Peyer's patch (tissue), 4 donors: Measurements from ENCODE around the gene TEX53. TPM values are rescaled to one million over a fixed set of nuclear protein-coding genes. Genes with fewer than 3 reads are reported as not detected.

ENCODE experiments used
- DNase-seq, 3 donors: peaks; one replicate each; pipeline ENCODE4 v3.0.0-alpha.2; 2017 to 2019
- H3K27ac ChIP-seq, 4 donors: fragments of 200-600 bp; sonication (generic); one replicate each; pipeline ENCODE4 v1.5.1; 2016 to 2019
- H3K27me3 ChIP-seq, 2 donors: fragments of 200-600 bp; sonication (generic); one replicate each; pipeline ENCODE4 v1.5.1; 2019
- H3K36me3 ChIP-seq, 3 donors: fragments of 200-600 bp; sonication (generic); one replicate each; pipeline ENCODE4 v1.5.1; 2016 to 2019
- H3K4me1 ChIP-seq, 4 donors: fragments of 200-600 bp; sonication (generic); one replicate each; pipeline ENCODE4 v1.5.1; 2016 to 2019
- H3K4me3 ChIP-seq, 4 donors: fragments of 200-600 bp; sonication (generic); 1 replicate in 3 of 4; 2 replicates in 1 of 4; pipeline ENCODE4 v1.5.1; 2016 to 2019; ENCODE audit warnings: mild to moderate bottlenecking in 1 of 4
- H3K9me3 ChIP-seq, 4 donors: fragments of 200-600 bp; sonication (generic); one replicate each; pipeline ENCODE4 v1.5.1; 2016 to 2019; ENCODE audit warnings: mild to moderate bottlenecking in 1 of 4
- POLR2A ChIP-seq, 2 donors: fragments of 450-650 bp; IDR thresholded peaks; one replicate each; pipeline ENCODE4 v1.5.1; 2017; ENCODE audit warnings: antibody characterized with exemption in 2 of 2, mild to moderate bottlenecking in 2 of 2, moderate library complexity in 2 of 2
- total RNA-seq, 4 donors: library from RNA; depleted of rRNA; stranded (reverse); fragments of >200 nt; gene quantifications; one replicate each; pipeline ENCODE4 v1.1.0, GENCODE V29; 2016
- TF ChIP-seq, protein P1 (sequence below), 6 experiments: fragments of 450-650 bp in 4 of 6; fragments of 200-600 bp in 2 of 6; sonication (generic) in 1 of 6; IDR thresholded peaks; one replicate each; pipeline ENCODE4 v1.5.1; 2017 to 2019; ENCODE audit warnings: antibody characterized with exemption in 6 of 6, mild to moderate bottlenecking in 3 of 6, moderate library complexity in 1 of 6

Gene TEX53
- total RNA-seq, 4 donors from 2014 or later = not detected

DNA sequence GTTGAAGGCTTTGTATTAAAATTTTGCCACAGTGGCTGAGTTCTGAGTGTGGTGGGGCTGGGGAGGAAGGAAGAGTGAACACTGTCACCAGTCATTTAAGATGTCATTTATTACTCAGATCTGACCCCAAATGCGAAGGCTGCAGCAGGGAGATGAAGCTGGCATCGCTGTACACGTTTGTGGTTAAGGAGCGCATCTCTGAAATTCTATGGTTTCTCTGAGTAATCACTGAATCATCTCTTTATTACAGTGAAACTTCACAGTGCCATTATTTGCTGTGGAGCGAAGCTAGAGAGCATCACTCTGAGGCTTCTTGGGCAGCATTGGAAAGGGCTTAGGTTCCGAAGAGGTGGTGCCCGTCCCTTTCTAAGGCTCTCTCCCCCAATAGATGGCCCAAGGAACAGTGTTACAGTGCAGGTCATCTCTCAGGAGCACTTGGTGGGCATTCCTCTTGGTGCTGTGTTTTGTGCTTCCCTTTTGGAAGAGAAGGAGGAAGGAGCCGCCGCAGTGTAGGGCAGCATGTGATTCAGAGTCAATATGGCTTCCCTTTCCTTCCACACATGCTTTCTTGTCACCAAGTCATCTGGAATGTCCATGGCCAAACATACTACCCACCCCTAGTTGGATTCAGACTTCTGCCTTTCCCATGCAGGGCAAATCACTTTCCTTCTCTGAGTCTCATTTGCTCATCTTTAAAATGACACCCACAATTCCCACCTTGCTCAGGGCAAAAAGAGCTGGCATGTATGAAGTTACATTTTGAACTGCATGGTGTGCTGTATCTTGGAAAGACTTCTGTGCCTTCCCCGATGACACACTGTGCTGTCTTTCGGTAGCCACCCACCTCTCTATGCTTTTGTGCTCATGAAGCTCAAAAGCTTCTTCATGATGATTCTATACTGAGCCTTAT is 33.7 kb upstream of the TEX53 start:
- H3K4me3 ChIP-seq = no peak overlapping the region
- TF ChIP-seq, protein P1, sequence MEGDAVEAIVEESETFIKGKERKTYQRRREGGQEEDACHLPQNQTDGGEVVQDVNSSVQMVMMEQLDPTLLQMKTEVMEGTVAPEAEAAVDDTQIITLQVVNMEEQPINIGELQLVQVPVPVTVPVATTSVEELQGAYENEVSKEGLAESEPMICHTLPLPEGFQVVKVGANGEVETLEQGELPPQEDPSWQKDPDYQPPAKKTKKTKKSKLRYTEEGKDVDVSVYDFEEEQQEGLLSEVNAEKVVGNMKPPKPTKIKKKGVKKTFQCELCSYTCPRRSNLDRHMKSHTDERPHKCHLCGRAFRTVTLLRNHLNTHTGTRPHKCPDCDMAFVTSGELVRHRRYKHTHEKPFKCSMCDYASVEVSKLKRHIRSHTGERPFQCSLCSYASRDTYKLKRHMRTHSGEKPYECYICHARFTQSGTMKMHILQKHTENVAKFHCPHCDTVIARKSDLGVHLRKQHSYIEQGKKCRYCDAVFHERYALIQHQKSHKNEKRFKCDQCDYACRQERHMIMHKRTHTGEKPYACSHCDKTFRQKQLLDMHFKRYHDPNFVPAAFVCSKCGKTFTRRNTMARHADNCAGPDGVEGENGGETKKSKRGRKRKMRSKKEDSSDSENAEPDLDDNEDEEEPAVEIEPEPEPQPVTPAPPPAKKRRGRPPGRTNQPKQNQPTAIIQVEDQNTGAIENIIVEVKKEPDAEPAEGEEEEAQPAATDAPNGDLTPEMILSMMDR (IDR thresholded peaks at IDR 0.05) = no peak
- no peak for TF ChIP-seq POLR2A (IDR thresholded peaks at IDR 0.05)
- DNase-seq = no peak
- no peaks in the 10 kb centered on the region for H3K27me3 ChIP-seq
- H3K36me3 ChIP-seq = no peaks in the 10 kb centered on the region
- H3K27ac ChIP-seq = peak overlapping the region in 1 of 4 donors; percentile 60
- no peaks in the 10 kb centered on the region for H3K4me1 ChIP-seq
- H3K9me3 ChIP-seq = no peaks in the 10 kb centered on the region

DNA sequence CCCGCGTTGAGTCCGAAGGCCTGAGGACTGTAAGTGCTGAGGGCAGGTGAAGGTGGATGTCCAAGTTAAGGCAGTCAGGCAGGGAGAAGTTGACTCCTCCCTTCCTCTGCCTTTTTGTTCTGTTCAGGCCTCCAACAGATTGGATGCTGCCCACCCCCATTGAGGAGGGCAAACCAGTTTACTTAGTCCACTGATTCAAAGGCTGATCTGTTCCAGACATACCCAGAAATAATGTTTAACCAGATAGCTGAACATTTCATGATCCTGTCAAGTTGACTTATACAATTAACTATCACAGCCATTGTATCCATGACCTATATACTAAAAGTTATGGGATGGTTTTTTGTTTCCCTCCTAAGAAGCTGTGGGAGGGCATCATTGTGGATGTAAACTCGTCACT is 32.7 kb upstream of the TEX53 start:
- Histone ChIP-seq H3K4me3 (no peak overlapping the region), H3K36me3 (no peaks in the 10 kb centered on the region), H3K27me3 (no peaks in the 10 kb centered on the region), H3K4me1 (no peaks in the 10 kb centered on the region), H3K27ac (no peak overlapping the region), H3K9me3 (no peaks in the 10 kb centered on the region)
- no peak for TF ChIP-seq POLR2A (IDR thresholded peaks at IDR 0.05)
- TF ChIP-seq, protein P1 (IDR thresholded peaks at IDR 0.05) = no peak
- DNase-seq = no peak

DNA sequence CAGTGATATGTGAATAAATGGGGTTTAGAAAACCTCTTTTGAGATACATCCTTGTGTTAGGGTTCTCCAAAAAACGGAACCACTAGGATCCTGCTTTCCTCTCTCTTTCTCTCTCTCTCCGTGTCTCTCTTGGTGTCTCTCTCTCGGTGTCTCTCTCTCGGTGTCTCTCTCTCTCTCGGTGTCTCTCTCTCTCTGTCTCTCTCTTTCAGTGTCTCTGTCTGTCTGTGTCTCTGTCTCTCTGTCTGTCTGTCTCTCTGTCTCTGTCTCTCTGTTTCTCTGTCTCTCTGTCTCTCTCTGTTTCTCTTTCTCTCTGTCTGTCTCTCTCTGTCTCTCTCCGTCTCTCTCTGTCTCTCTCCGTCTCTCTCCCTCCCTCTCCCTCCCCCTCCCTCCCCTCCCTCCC is 32.2 kb upstream of the TEX53 start:
- H3K4me3 ChIP-seq = no peak overlapping the region
- H3K9me3 ChIP-seq = no peaks in the 10 kb centered on the region

DNA sequence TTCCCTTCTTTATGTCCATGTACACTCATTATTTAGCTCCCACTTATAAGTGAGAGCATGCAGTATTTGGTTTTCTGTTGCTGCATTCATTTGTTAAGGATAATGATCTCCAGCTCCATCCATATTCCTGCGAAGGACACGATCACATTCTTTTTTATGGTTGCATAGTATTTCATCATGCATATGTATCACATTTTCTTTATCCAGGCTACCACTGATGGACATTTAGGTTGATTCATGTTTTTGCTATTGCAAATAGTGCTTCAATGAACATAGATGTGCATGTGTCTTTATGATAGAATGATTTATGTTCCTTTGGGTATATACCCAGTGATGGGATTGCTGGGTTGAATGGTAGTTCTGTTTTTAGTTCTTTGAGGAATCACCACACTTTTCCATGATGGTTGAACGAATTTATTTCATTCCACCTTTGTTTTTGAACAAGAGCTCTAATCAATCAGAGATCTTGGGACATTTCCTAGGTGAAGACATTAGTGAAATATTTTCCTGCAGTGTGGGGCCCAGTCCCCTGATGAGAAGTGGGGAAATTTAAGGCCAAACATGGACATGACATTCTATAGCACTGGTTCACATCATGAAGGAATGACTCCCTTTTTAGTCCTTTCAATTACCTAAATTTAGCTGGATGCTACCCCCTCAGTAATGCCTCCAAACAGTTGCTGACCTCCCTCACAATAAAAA is 31.5 kb upstream of the TEX53 start:
- Histone ChIP-seq H3K36me3 (no peaks in the 10 kb centered on the region), H3K27me3 (no peaks in the 10 kb centered on the region), H3K4me3 (no peak overlapping the region), H3K9me3 (no peaks in the 10 kb centered on the region), H3K4me1 (no peaks in the 10 kb centered on the region), H3K27ac (no peak overlapping the region)
- TF ChIP-seq, protein P1 (IDR thresholded peaks at IDR 0.05) = no peak
- TF ChIP-seq POLR2A (IDR thresholded peaks at IDR 0.05) = no peak
- no peak for DNase-seq

More for the DNA sequence above, 32.2 kb upstream of the TEX53 start:
- Histone ChIP-seq H3K27me3 (no peaks in the 10 kb centered on the region), H3K27ac (no peak overlapping the region), H3K4me1 (no peaks in the 10 kb centered on the region), H3K36me3 (no peaks in the 10 kb centered on the region)
- TF ChIP-seq POLR2A (IDR thresholded peaks at IDR 0.05) = no peak
- TF ChIP-seq, protein P1 (IDR thresholded peaks at IDR 0.05) = no peak
- DNase-seq = no peak

DNA sequence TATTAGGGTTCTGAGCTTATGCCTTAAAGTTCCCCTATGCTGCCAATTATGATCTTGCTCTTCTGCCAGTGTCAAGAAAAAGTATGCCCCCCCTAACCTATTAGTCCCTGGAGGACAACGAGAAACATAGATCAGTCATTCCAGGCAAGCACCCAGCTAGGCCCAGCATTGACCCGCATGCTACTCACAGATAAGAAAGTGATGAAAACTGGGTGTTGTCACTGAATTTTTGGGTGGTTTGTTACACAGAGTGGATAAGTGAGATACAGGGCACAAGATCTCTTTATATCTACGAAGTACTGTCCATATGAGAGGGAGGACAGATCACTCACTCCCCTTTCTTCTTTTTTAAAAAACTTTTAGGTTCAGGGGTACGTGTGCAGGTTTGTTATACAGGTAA is 30.8 kb upstream of the TEX53 start:
- Histone ChIP-seq H3K27ac (no peak overlapping the region), H3K4me3 (no peak overlapping the region), H3K9me3 (no peaks in the 10 kb centered on the region), H3K36me3 (no peaks in the 10 kb centered on the region), H3K4me1 (no peaks in the 10 kb centered on the region), H3K27me3 (no peaks in the 10 kb centered on the region)
- no peak for TF ChIP-seq POLR2A (IDR thresholded peaks at IDR 0.05)
- TF ChIP-seq, protein P1 (IDR thresholded peaks at IDR 0.05) = no peak
- no peak for DNase-seq
